ENCODE data around the gene CLECL1. TPM values are rescaled to one million over a fixed set of nuclear protein-coding genes. Genes with fewer than 3 reads are reported as not detected.

CLECL1 gene
- total RNA-seq, 1 donor from 2014 or later = not detected

DNA sequence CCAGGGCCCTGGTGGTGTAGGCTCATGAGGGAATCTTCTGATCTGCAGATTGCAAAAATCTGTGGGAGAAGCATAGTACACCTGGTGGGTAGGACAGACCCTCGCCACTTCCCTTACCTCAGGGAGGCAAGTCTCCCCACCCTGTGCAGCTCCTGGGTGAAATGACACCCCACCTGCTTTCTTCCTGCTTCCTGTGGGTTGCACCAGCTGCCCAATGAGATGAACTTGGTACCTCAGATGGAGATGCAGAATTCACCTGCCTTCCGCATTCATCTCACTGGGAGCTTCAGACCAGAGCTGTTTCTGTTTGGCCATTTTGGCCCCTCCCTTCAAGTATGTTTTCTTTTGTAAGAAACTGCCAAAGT is 58.7 kb downstream of the CLECL1 start:
- intact Hi-C loops (cut with DNase I) = no loop called here
- TF ChIP-seq POLR2AphosphoS5 (IDR thresholded peaks at IDR 0.05; ENCODE audit: insufficient read depth in 1 of 2, low read depth in 1 of 2) (no peak), POLR2A (IDR thresholded peaks at IDR 0.05) (no peak)
- TF ChIP-seq, protein P1, sequence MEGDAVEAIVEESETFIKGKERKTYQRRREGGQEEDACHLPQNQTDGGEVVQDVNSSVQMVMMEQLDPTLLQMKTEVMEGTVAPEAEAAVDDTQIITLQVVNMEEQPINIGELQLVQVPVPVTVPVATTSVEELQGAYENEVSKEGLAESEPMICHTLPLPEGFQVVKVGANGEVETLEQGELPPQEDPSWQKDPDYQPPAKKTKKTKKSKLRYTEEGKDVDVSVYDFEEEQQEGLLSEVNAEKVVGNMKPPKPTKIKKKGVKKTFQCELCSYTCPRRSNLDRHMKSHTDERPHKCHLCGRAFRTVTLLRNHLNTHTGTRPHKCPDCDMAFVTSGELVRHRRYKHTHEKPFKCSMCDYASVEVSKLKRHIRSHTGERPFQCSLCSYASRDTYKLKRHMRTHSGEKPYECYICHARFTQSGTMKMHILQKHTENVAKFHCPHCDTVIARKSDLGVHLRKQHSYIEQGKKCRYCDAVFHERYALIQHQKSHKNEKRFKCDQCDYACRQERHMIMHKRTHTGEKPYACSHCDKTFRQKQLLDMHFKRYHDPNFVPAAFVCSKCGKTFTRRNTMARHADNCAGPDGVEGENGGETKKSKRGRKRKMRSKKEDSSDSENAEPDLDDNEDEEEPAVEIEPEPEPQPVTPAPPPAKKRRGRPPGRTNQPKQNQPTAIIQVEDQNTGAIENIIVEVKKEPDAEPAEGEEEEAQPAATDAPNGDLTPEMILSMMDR (IDR thresholded peaks at IDR 0.05) = no peak
- H3K27ac ChIP-seq = no peak overlapping the region

DNA sequence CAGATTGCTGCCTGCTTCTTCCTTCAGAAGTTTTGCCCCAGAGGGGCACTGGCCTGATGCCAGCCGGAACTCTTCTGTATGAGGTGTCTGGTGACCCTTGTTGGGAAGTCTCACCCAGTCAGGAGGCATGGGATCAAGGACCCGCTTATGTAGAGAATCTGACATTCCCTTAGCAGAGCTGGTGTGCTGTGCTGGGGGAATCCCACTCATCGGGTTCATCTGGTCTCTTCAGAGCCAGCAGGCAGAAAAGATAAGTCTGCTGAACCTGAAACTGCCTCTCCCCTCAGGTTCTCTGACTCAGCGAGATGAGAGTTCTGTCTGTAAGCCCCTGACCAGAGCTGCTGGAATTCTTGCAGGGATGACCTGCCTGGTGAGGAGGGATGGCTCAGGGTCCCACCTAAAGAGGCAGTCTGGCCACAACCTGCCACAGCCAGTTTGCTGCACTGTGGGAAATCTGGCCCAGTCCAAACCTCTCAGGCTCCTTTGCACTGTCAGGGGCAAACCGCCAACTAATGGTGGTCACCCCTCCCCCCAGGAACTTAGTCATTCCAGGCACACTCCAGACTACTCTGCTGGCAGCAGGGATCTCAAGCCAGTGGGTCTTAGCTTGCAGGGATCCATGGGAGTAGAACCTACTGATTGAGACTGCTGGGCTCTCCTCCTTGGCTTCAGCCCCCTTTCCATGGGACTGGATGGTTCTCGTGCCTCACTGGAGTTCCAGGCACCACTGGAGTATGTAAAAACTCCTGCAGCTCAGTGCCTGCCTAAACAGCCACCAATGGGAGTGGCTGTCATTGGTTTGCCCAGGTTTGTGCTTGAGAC is 59.3 kb downstream of the CLECL1 start:
- Histone ChIP-seq H3K36me3 (no peaks in the 10 kb centered on the region), H3K27me3 (no peaks in the 10 kb centered on the region), H3K9me3 (no peaks in the 10 kb centered on the region), H3K4me3 (no peak overlapping the region), H3K4me1 (no peaks in the 10 kb centered on the region), H3K27ac (no peak overlapping the region)
- TF ChIP-seq POLR2AphosphoS5 (IDR thresholded peaks at IDR 0.05; ENCODE audit: insufficient read depth in 1 of 2, low read depth in 1 of 2) = no peak
- TF ChIP-seq, protein P1 (IDR thresholded peaks at IDR 0.05) = no peak
- TF ChIP-seq POLR2A (IDR thresholded peaks at IDR 0.05) = no peak
- DNase-seq (ENCODE audit: extremely low spot score in 2 of 2) = no peak
- intact Hi-C loops (cut with DNase I) = no loop called here

More for the DNA sequence above, 58.7 kb downstream of the CLECL1 start:
- Histone ChIP-seq H3K4me3 (no peak overlapping the region), H3K9me3 (no peaks in the 10 kb centered on the region), H3K36me3 (no peaks in the 10 kb centered on the region), H3K27me3 (no peaks in the 10 kb centered on the region), H3K4me1 (no peaks in the 10 kb centered on the region)
- DNase-seq (ENCODE audit: extremely low spot score in 2 of 2) = no peak

Other genes with a start within 250 kb of the CLECL1 start
- gene KLRB1, start 125.2 kb downstream of the CLECL1 start, total RNA-seq = 1.5 TPM
- 13.5 TPM for gene CLEC2D, start 63.4 kb downstream of the CLECL1 start, total RNA-seq
- 28.5 TPM for gene CD69, start 27.8 kb upstream of the CLECL1 start, total RNA-seq
- gene KLRF1, start 94.4 kb upstream of the CLECL1 start, total RNA-seq = not detected
- 35.6 TPM for gene CLEC2B, start 136.3 kb upstream of the CLECL1 start, total RNA-seq
- gene KLRF2, start 148.4 kb upstream of the CLECL1 start, total RNA-seq = not detected
- gene CLEC2A, start 199.3 kb upstream of the CLECL1 start, total RNA-seq = not detected
- gene CLEC12A, start 238.3 kb upstream of the CLECL1 start, total RNA-seq = not detected

Measured in vagina (tissue), 2 donors.